Upper lobe of left lung (tissue), 4 donors: ENCODE measurements around the gene LY6G5C.

Experiments
- CTCF ChIP-seq, 6 experiments: fragments of 450-650 bp in 4 of 6; fragments of 200-600 bp in 2 of 6; sonication (generic) in 2 of 6; IDR thresholded peaks; one replicate each; pipeline ENCODE4 v1.5.1; 2016 to 2019; ENCODE audit warnings: antibody characterized with exemption in 6 of 6
- EP300 ChIP-seq, 4 donors: sonication (generic); formaldehyde crosslinking; IDR thresholded peaks; one replicate each; pipeline ENCODE4 v1.5.1; 2017; ENCODE audit warnings: antibody characterized with exemption in 4 of 4, control low read depth in 2 of 4
- POLR2A ChIP-seq, 4 donors: fragments of 450-650 bp; IDR thresholded peaks; one replicate each; pipeline ENCODE4 v1.5.1; 2016 to 2017; ENCODE audit warnings: antibody characterized with exemption in 4 of 4, mild to moderate bottlenecking in 2 of 4
- POLR2AphosphoS5 ChIP-seq, 2 donors: sonication (generic); formaldehyde crosslinking; IDR thresholded peaks; one replicate each; pipeline ENCODE4 v1.5.1; 2017; ENCODE audit warnings: antibody characterized with exemption in 2 of 2

GRCh38 chr6:31727034-31727716 is 46.3 kb upstream of the LY6G5C start:
- TF ChIP-seq CTCF (IDR thresholded peaks at IDR 0.05) (no peak), EP300 (IDR thresholded peaks at IDR 0.05) (no peak), POLR2A (IDR thresholded peaks at IDR 0.05) (peak in 1 of 4 donors; percentile 43), POLR2AphosphoS5 (IDR thresholded peaks at IDR 0.05) (no peak)
